ENCODE data around the gene PUM1.
A peak's percentile ranks its signal among the peaks of the same experiment; 100 is the strongest.
"Not testable (repeated sequence)": the region's sequence is repeated elsewhere in the genome, so short reads cannot be mapped to it uniquely, and the experiment has no call there.

The PUM1 gene

DNA sequence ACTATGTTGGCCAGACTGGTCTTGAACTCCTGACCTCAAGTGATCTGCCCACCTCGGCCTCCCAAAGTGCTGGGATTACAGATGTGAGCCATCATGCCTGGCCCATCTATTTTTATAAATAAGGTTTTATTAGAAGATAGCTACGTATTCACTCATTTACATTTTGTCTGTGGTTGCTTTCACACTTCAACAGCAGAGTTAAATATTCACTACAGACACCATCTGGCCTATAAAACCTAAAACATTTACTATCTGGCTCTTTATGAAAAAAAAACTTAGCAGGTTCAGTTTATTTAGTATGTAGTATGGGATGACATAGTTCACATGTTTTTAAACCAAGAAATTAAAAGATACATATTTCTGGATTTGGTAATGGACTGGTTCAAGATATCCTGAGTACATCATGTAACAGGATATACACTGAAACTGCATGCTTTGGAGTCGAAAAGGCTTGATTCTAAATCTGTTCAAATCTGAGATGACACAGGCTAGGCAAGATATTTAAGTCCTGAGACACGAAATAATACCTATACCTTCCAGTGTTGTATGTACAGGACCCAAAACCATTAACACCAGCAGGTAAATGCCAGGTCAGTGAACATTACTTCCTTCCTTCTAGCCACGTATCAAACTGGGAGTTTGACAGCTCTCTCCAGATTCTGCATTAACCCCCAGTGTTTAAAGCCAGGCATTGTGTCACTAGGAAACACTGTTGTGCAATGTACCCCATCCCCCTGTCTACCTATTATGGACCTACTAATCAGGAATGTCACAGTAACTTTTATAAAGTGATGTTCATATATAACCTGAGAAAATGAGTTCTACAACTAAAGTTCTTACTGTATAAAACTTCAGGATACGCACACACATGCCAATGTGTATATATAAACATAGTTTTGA lies 102.7 kb downstream of the PUM1 start:
- no peak for DNase-seq

DNA sequence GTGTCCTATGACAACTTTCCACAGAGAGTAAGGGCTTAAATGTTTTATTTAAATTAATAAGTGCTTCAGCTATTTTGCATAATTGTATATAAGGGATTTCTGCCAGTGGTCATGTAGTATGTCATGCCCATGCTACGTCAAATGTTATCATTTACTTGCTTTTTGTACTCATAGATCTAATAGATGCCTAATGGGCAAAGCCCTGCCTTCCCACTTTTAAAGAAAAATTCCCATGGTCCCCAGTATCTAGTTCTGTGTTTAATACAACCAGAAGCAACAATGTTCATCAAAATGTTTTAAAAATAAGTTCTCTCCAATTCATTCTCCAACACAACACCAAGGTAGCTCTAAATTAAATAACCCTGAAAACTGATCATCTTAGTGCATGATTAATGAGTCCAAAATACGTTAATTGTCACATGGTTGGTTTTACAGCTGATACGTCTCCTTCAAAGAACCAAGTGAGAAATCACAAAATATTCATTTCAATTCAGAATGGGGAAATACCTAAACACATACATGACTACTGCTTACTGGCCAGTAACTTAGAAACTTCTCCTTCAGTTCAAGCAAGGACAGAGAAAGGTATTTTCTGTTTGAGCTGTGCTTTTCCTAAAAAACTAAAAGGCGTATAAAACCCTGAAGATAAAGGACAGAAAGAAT lies 107.8 kb downstream of the PUM1 start:
- no peak for DNase-seq

DNA sequence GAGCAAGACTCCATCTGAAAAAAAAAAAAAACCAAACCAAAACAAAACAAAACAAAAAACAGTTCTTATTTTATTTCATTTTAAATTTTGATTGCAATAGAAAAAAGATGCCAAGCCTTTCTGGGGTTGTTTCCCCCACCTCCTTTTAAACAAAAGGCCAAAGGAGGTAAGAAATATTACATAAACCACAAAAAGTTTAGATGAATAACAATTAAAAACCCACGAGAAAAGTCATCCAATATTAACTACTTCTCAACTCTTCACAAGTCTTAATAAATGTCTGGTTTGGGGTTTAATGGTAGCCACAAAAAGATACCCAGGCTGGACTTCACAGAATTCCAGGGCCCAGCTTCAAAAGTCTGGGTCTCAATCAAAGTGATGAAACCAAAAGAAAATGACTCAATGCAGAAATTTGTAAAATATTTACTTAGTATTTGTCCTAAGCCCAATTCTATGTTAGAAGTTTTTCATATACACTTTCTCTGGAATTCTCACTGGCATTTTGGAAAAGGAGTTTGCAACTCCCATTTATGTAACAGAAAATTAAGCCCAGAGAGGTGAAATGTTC lies 110.0 kb downstream of the PUM1 start:
- DNase-seq: no peak

DNA sequence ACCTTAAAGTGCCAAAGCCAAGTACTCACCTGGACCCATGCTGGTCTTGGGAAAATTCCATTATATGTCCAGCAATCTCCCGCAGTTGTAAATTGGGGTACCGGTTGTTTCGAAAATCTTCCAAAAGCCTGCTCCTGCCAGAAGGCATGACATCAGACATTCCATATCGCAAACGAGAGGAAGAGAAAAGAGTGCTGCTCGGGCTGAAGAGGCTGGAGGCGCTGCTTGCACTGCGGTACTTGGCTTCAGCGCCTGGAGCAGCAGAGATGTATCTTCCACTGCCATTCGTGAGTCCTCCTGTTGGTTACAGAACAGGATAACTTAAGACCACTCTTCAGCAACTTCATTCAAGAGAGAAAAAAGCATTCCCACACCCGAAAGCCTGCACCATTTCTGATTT lies 111.8 kb downstream of the PUM1 start:
- DNase-seq: no peak

DNA sequence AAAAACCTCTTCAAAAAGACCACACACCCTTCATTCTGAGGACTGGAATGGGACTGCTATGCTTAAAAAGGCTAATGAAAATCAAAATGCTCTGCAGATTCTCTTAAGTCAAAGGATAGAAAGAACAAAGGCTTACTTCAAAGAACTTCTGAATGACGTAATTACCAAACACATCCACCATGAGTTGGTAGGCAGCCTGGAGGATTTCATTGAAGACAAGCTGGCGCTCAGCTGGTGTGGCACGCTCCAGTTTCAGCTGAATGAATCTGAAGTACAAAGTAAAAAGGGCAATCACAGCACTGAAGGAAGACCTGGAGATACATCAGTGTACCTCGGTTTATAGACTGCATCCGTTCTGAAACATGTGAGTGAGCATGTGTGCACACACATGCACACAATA lies 113.4 kb downstream of the PUM1 start:
- no peak for DNase-seq

DNA sequence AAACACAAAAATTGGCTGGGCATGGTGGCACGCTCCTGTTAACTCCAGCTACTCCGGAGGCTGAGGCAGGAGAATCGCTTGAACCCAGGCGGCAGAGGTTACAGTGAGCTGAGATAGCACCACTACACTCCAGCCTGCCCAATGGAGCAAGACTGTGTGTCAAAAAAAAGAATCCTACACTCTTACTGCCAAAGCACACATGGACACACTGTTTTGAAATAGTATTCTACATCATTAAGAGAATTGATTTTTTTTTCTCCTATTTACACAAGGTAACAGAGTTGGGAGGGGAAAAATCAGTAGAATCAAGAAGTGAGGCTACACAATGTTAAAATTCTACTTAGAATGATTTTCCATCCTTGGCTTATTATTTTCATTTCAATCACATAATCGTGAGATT lies 114.8 kb downstream of the PUM1 start:
- DNase-seq: no peak

DNA sequence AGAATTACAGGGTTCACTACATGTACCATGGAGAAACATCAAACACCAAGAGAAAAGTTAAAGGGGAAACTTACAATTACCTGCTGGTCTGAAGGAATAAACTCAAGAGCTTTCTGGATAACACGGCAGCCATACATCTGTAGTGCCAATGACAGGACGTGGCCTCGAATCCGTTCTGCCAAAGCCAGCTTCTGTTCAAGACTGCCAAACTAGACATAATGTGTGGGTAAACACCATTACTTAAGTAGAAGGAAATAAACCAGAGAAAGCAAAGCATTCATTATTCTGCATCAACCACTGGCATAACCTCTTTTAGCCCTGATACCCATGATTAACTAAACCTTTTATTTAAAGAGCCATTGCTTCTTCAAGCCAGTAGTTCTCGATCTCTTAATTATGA lies 115.5 kb downstream of the PUM1 start:
- no peak for DNase-seq

DNA sequence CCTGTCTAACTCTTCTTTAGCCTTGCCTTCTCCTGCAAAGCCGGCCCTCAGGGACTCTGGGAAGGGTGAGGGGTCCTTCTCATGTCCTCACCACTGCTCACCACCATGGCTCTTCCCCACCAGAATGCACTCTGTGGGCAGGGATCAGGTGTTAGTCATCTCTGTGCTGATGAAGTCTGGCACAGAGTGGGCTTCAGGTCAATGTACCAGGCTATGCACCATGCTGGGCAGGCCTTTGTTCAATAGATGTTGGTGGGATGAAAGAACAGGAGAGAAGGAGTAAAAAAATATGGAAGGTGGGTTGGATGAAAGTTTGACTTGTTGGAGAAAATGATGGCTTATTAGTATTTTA lies 116.1 kb downstream of the PUM1 start:
- DNase-seq: not testable (repeated sequence)

GRCh38 chr1:30948813-30949486 lies 116.6 kb downstream of the PUM1 start:
- DNase-seq: not testable (repeated sequence)

- no peak for DNase-seq
Observed at GRCh38 chr1:30948278-30948677, 117.2 kb downstream of the PUM1 start.

DNA sequence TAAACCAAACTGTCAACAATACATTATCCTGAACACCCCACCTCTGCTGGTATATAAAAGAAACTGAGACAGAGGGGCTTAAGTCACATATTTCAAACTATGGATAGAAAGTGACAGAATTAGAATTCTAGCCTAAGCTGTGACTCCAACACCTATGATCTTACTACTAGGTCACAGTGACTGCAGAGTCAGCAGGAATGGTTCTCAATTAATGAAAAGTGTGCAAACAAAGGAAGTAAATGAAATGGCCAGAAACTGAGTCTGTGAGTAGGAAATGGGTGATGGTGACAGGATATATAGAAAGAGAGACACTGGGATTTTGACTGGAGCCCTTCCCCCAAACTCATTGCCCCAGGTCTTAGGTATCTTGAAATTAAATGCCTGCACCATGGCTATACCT lies 118.3 kb downstream of the PUM1 start:
- DNase-seq: no peak

DNA sequence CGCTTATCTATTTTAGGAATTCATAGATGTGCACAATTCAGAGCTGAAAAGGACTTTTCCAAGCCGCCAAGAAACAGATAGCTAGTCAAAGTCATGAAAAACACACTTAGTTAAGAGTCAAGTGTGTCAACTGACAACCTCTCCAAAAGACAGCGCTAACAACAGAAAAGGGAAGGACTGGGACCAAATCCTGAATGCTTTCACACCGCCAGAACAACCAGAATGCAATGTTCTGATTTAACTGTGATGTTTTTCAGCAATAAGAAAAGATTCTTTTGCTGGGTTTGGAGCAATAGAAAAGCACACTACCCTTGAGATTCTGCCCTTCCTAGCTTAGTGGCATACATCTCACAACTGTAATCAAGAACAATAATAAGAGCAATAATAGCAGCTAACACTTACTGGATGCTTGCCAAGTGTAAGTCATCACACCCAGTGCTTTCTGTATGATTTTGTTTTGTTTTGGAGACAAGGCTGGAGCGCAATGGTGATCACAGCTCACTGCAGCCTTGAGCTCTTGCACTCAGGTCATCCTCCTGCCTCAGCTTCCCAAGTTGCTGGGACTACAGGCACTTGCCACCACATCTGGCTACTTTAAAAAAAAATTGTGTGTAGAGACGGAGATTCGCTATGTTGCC lies 123.1 kb downstream of the PUM1 start:
- DNase-seq: no peak

GRCh38 chr1:30940541-30940940 lies 125.0 kb downstream of the PUM1 start:
- no peak for DNase-seq

DNA sequence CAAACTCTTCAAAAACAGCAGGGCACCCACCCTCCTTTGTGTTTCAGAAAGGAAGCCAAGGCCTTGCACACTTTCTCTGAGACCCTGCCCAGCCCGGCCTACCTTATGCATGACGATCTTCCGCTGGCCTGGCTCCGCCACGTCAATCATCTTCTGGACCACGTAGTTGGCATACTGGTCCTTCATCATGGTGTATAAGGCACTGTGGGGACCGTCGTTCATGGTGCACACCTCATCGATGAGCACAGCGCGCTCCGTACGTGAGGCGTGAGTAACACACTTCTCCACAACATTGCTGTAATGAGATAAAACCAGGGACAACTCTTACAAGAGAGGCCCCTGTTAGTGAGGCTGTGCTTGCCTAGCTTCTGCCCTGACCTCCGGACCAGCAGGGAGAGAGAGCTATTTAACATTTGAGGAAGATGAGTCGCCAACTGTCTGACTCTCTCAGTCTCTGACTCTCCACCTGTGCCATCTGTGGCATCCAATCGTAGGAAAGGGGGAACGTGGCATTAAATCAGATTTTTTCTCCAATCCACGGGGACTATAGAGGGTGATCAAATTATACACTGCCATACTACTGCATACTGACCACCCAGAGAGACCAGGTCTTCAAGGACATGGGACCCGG lies 128.9 kb downstream of the PUM1 start:
- no peak for DNase-seq

DNA sequence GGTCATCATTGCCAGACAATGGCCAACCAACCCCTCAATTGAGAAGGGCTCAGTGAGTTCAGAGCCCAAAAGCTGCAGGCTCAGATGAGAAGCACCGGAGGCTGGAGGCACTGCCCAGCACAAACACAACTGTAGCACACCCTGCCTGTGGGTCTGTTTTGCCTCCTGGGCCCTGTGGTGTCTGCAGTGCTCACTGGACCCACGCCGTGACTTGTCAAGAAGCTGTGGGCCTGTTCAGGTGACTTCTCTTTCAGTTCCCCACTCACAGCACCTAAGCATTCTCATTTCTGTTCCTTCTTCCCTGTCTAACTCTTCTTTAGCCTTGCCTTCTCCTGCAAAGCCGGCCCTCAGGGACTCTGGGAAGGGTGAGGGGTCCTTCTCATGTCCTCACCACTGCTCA lies 129.8 kb downstream of the PUM1 start:
- DNase-seq: not testable (repeated sequence)

GRCh38 chr1:30934613-30935012 lies 130.9 kb downstream of the PUM1 start:
- DNase-seq: no peak

DNA sequence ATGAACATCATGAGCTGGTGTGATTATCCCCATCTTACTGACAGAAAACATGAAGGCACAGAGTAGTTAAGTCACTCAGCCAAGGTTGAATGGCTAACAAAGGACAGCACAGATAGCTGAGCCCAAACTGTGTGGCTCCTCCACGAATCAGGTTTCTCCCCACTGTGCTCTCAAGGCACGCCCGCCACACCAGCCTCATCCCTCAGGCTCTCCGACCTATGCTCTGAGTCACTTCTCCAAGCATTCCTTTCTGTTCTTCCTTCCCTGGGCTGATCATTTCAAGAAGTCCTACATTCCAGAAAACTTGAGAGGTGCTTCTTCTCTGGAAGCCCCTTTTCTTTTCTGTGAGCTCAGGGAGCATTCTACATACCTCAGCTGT lies 131.7 kb downstream of the PUM1 start:
- no peak for DNase-seq

- DNase-seq: no peak
Observed at GRCh38 chr1:30930631-30931173, 134.8 kb downstream of the PUM1 start.

DNA sequence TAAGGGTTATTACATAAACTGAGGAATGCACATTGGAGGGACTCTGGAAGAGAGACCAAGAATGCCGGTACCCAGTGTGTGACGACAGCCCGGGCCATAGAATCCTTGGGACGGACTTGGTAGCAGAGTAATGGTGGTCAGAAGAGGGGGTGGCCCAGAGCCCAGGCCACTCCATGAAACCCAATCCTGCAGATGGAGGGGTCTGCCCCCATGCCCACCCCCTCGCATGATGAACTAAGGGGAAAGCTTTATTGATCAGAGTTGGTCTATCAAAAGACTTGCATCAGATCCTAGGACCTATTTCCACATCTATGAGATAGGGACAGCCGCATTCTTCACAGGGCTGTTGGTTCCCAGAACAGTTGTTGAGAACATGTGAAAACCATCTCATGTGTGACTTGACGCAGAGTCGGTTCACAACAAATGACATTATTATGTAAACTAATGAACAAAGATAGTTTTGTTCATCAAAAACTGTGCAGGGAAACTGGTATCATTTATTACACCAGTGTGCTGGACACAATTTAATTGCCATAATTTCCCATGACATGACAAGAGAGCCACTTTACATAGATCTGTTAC lies 135.5 kb downstream of the PUM1 start:
- DNase-seq: no peak

DNA sequence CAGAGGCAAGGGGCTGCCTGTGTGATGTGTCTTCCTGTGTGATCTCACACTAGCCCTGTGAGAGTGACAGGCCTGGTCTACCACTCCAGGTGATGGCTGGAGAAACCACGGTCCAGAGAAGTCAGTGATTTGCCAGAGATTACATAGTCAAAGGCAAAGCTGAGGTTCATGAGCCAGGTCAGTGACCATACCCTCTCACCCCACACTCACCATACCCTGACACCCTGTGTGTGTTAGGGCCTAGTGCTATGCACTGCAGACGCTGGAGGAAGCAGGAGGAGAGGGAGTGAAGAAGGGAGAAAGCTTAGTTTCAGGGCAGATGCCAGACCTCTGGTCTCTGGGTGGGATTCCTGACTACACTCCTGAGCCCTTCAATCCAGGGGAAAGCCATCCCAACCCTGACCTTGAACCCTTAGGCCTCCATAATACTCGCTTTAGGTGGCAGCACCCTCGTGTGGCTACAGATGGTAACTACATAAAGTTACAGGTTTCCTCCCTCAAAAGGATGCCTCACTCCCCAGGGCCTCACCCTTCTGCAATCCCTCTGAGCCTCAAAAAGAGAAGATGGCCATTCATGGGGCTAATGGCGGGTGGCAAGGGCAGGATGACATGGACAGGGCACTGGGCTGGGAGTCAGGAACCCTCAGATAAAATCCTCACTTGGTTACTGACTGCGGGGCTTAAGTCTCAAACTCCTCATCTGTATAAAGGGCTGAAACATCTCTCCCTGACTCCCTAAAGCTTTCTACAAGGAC lies 136.2 kb downstream of the PUM1 start:
- peak; percentile 68 to 77 for DNase-seq

- DNase-seq: no peak
Observed at GRCh38 chr1:30928789-30929134, 136.8 kb downstream of the PUM1 start.

Data from inflammatory macrophage (primary cell).